ENCODE results near the gene BOLA3. TPM values are rescaled to one million over a fixed set of nuclear protein-coding genes. Genes with fewer than 3 reads are reported as not detected.

Gene BOLA3
- total and polyA plus RNA-seq, 2 donors (not counting 3 experiments of a cell fraction or from before 2014, with no cell fraction given) = 28.7 to 42.4 TPM

DNA sequence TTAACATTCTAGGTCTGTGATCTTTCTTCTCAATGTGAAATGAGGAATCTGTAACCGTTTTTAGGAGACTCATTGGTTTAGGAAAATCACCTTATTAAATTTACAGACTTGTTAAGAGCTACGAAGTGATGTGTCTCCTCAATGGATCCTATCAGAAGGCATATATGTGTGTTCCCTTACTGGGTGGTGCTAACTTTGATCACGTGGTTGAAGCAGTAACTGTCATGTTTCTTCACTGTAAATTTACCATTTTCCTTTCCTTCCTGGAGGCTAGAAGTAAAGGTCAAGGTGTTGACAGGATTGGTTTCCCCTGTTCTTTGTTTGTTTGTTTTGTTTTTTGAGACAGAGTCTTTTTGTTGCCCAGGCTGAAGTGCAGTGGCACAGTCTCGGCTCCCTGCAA lies 49.3 kb upstream of the BOLA3 start:
- POLR2A ChIA-PET = interaction anchor here (1.3 kb wide), 1 partner anchor 18 kb away, joined by 4 read pairs; the partner anchor contains the start of gene MOB1A
- CTCF ChIA-PET = interaction anchor here (0.7 to 1.8 kb wide), 4 partner anchors 9 to 370 kb away, joined by 3 to 4 read pairs (median 4); no protein-coding TSS in a partner anchor
- TF ChIP-seq, protein P1, sequence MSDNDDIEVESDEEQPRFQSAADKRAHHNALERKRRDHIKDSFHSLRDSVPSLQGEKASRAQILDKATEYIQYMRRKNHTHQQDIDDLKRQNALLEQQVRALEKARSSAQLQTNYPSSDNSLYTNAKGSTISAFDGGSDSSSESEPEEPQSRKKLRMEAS (IDR thresholded peaks at IDR 0.05; ENCODE audit: insufficient read depth, insufficient read length) = no peak
- TF ChIP-seq POLR2AphosphoS5 (IDR thresholded peaks at IDR 0.05; ENCODE audit: insufficient read depth, low read depth, low read length) = no peak
- no peak for TF ChIP-seq GATA2 (IDR thresholded peaks at IDR 0.05; ENCODE audit: insufficient read depth, insufficient read length, low read depth, low read length)
- TF ChIP-seq FOS (IDR thresholded peaks at IDR 0.05; ENCODE audit: borderline replicate concordance, insufficient read depth, low read length) = no peak
- no peak for TF ChIP-seq MYC (IDR thresholded peaks at IDR 0.05; ENCODE audit: low read depth, low read length)
- no peak for TF ChIP-seq EZH2 (IDR thresholded peaks at IDR 0.05; ENCODE audit: borderline replicate concordance, low read depth, low read length, severe bottlenecking)
- TF ChIP-seq, protein P2, sequence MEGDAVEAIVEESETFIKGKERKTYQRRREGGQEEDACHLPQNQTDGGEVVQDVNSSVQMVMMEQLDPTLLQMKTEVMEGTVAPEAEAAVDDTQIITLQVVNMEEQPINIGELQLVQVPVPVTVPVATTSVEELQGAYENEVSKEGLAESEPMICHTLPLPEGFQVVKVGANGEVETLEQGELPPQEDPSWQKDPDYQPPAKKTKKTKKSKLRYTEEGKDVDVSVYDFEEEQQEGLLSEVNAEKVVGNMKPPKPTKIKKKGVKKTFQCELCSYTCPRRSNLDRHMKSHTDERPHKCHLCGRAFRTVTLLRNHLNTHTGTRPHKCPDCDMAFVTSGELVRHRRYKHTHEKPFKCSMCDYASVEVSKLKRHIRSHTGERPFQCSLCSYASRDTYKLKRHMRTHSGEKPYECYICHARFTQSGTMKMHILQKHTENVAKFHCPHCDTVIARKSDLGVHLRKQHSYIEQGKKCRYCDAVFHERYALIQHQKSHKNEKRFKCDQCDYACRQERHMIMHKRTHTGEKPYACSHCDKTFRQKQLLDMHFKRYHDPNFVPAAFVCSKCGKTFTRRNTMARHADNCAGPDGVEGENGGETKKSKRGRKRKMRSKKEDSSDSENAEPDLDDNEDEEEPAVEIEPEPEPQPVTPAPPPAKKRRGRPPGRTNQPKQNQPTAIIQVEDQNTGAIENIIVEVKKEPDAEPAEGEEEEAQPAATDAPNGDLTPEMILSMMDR (IDR thresholded peaks at IDR 0.05; ENCODE audit: extremely low read depth in 1 of 2, insufficient read depth in 1 of 2, low read depth in 1 of 2, low read length in 2 of 2) = no peak
- TF ChIP-seq JUN (IDR thresholded peaks at IDR 0.05; ENCODE audit: borderline replicate concordance, insufficient read depth, insufficient read length, low read depth) = no peak
- no peak for TF ChIP-seq POLR2A (IDR thresholded peaks at IDR 0.05; ENCODE audit: low read depth, low read length)
- FAIRE-seq (no peak), DNase-seq (ENCODE audit: low read depth, low spot score) (no peak)
- dilution Hi-C loops (cut with MboI; ENCODE audit: extremely low pct_ligation_motif_present, low sequenced_read_pairs) (no loop called here), intact Hi-C loops (cut with micrococcal nuclease) (no loop called here)
- Histone ChIP-seq H3K27ac (ENCODE audit: insufficient read depth, low read depth, low read length) (no peak overlapping the region), H2AFZ (ENCODE audit: low read depth, low read length) (no peak overlapping the region), H3K4me2 (ENCODE audit: insufficient read depth, low read length) (no peak overlapping the region), H4K20me1 (replicated peaks; ENCODE audit: control insufficient read depth, extremely low read depth, insufficient read depth, low read length) (no peaks in the 10 kb centered on the region), H3K27me3 (ENCODE audit: control insufficient read depth in 2 of 2, insufficient read depth in 2 of 2, low read length in 2 of 2) (no peaks in the 10 kb centered on the region), H3K4me3 (replicated peaks in 1 of 3; ENCODE audit: insufficient read depth in 1 of 3, low read depth in 1 of 3, low read length in 3 of 3) (no peak overlapping the region), H3K79me2 (ENCODE audit: control insufficient read depth, insufficient read depth, low read length) (peaks cover 31% of the 10 kb centered on the region), H3K9ac (replicated peaks; ENCODE audit: extremely low read depth, insufficient read depth, low read length) (no peak overlapping the region), H3K9me3 (replicated peaks; ENCODE audit: control insufficient read depth, insufficient read depth, low read length) (no peaks in the 10 kb centered on the region), H3K4me1 (ENCODE audit: control insufficient read depth, extremely low read depth, insufficient read depth, low read length) (peaks cover 17% of the 10 kb centered on the region), H3K36me3 (ENCODE audit: control insufficient read depth in 2 of 2, extremely low read depth in 1 of 2, insufficient read depth in 2 of 2, low read length in 2 of 2) (no peaks in the 10 kb centered on the region), H3K9me1 (replicated peaks; ENCODE audit: control insufficient read depth, extremely low read depth, insufficient read depth, low read length) (no peaks in the 10 kb centered on the region)
- BruUV-seq (replicated peaks) = no TSS peak
